Nephron progenitor cell (in vitro differentiated cells): ENCODE results near the gene TESK2.
A peak's percentile ranks its signal among the peaks of the same experiment; 100 is the strongest.

Experiments used
- DNase-seq: peaks from one replicate; pipeline ENCODE4 v3.0.0; 2021
- H3K27ac Mint-ChIP-seq: 2 replicates; pipeline ENCODE4 v1.8.0; 2021; ENCODE audit warnings: mild to moderate bottlenecking, moderate library complexity, mixed read lengths
- H3K27me3 Mint-ChIP-seq: 2 replicates; pipeline ENCODE4 v1.8.0; 2021; ENCODE audit warnings: mild to moderate bottlenecking, low read depth, mixed read lengths; ENCODE audit not compliant: poor library complexity
- H3K36me3 Mint-ChIP-seq: 2 replicates; pipeline ENCODE4 v1.8.0; 2021; ENCODE audit warnings: low read depth, mixed read lengths
- H3K4me1 Mint-ChIP-seq: 2 replicates; pipeline ENCODE4 v1.8.0; 2021; ENCODE audit warnings: mixed read lengths
- H3K4me3 Mint-ChIP-seq: 2 replicates; pipeline ENCODE4 v1.8.0; 2021; ENCODE audit warnings: mild to moderate bottlenecking, moderate library complexity, mixed read lengths
- H3K9me3 Mint-ChIP-seq: 2 replicates; pipeline ENCODE4 v1.8.0; 2021; ENCODE audit warnings: mild to moderate bottlenecking, moderate library complexity, mixed read lengths
- CTCF ChIP-seq: fragments of 200-600 bp; sonication (generic); IDR thresholded peaks from 2 replicates; pipeline ENCODE4 v1.5.0; 2021; ENCODE audit warnings: antibody characterized with exemption

Gene TESK2

GRCh38 chr1:45356186-45356585 is 134.8 kb downstream of the TESK2 start:
- TF ChIP-seq CTCF, result no peak
- Mint-ChIP-seq H3K9me3 (no peaks in the 10 kb centered on the region), H3K4me1 (peaks cover 24% of the 10 kb centered on the region), H3K4me3 (no peak overlapping the region), H3K36me3 (no peaks in the 10 kb centered on the region), H3K27ac (peak overlapping the region; percentile 8), H3K27me3 (peaks cover 4% of the 10 kb centered on the region)
- DNase-seq, result no peak

GRCh38 chr1:45355683-45356082 is 135.3 kb downstream of the TESK2 start:
- no peaks in the 10 kb centered on the region for H3K36me3 Mint-ChIP-seq
- TF ChIP-seq CTCF, result no peak
- no peak overlapping the region for H3K27ac Mint-ChIP-seq
- no peak overlapping the region for H3K4me3 Mint-ChIP-seq
- peaks cover 4% of the 10 kb centered on the region for H3K27me3 Mint-ChIP-seq
- H3K9me3 Mint-ChIP-seq, result no peaks in the 10 kb centered on the region
- H3K4me1 Mint-ChIP-seq, result peaks cover 20% of the 10 kb centered on the region
- DNase-seq, result no peak

GRCh38 chr1:45354838-45355237 is 136.1 kb downstream of the TESK2 start:
- no peaks in the 10 kb centered on the region for H3K36me3 Mint-ChIP-seq
- H3K27me3 Mint-ChIP-seq, result peaks cover 4% of the 10 kb centered on the region
- no peak overlapping the region for H3K4me3 Mint-ChIP-seq
- H3K4me1 Mint-ChIP-seq, result peaks cover 11% of the 10 kb centered on the region
- no peaks in the 10 kb centered on the region for H3K9me3 Mint-ChIP-seq
- DNase-seq, result no peak
- TF ChIP-seq CTCF, result no peak
- H3K27ac Mint-ChIP-seq, result no peak overlapping the region

- no peak overlapping the region for H3K4me3 Mint-ChIP-seq
- peaks cover 4% of the 10 kb centered on the region for H3K27me3 Mint-ChIP-seq
- no peak for DNase-seq
- no peak overlapping the region for H3K27ac Mint-ChIP-seq
- peaks cover 18% of the 10 kb centered on the region for H3K4me1 Mint-ChIP-seq
- H3K9me3 Mint-ChIP-seq, result no peaks in the 10 kb centered on the region
- no peak for TF ChIP-seq CTCF
- no peaks in the 10 kb centered on the region for H3K36me3 Mint-ChIP-seq
Observed at GRCh38 chr1:45353685-45354084, 137.3 kb downstream of the TESK2 start.

- no peaks in the 10 kb centered on the region for H3K27me3 Mint-ChIP-seq
- no peak overlapping the region for H3K27ac Mint-ChIP-seq
- no peaks in the 10 kb centered on the region for H3K9me3 Mint-ChIP-seq
- no peak for DNase-seq
- no peak overlapping the region for H3K4me3 Mint-ChIP-seq
- peaks cover 24% of the 10 kb centered on the region for H3K4me1 Mint-ChIP-seq
- TF ChIP-seq CTCF, result no peak
- H3K36me3 Mint-ChIP-seq, result peaks cover 3% of the 10 kb centered on the region
Observed at GRCh38 chr1:45351508-45351907, 139.5 kb downstream of the TESK2 start.

- no peak for DNase-seq
- no peak overlapping the region for H3K4me3 Mint-ChIP-seq
- no peaks in the 10 kb centered on the region for H3K9me3 Mint-ChIP-seq
- H3K4me1 Mint-ChIP-seq, result peaks cover 14% of the 10 kb centered on the region
- peak overlapping the region; percentile 83 for H3K27ac Mint-ChIP-seq
- no peaks in the 10 kb centered on the region for H3K27me3 Mint-ChIP-seq
- no peak for TF ChIP-seq CTCF
- peaks cover 23% of the 10 kb centered on the region for H3K36me3 Mint-ChIP-seq
Observed at GRCh38 chr1:45348966-45349677, 141.8 kb downstream of the TESK2 start.
